Measurements from ENCODE around the gene IRX5.

IRX5 gene

DNA sequence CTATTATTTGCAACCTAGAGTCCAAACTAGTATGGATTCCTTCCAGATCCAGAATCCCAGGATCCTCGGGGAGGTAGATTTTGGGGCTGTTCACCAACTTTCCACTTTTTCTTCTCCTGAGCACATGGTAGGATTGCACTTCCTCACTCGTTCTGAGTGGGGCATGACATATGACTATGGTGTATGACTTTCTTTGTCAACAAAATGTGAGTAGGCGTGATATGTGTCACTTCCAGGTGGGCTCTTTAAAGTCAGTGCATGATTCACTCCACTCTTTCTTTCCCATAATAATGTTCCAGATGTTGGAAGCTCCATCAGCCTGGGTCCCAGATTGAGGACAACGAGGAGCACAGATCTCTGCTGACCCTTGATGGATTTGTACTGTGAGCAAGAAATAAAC is 21.5 kb downstream of the IRX5 start:
- no peak for DNase-seq (ENCODE audit: low spot score)

GRCh38 chr16:54953461-54953860 is 22.8 kb downstream of the IRX5 start:
- DNase-seq (ENCODE audit: low spot score): no peak

DNA sequence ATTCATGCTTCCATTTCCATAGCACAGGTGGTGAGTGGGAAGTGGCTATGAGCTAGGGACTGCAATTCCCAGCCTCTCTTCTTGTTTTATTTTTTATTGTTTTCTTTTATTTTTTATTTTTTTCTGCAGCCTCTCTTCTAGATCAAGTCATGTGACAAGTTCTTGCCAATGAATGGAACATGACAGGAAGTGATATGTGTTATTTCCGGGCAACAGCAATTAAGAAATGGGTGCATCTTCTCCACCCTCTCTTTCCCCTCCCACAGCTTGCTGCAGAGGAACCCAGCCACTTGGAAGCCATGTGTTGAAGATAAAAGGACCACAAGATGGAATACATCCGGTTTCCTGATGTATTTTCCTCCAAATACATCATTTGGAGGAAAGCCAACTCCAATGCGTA is 23.6 kb downstream of the IRX5 start:
- no peak for DNase-seq (ENCODE audit: low spot score)

DNA sequence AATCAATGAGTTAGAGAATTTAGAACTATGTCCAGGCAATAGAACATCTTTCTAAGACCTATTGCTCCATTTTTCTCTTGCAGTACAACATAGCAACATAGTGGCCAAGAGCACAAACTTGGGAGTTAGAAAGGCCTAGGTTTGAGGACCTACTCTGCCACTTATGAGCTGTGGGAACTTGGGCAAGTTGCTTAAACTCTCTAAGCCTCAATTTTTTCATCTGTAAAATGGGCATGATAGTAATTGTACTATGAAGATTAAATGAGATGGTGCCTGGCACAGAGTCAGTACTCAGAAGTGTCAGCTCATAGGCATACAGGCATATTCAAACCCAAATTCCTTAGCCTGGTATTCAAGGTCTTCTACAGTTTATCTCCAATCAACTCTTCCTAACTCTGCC is 25.1 kb downstream of the IRX5 start:
- no peak for DNase-seq (ENCODE audit: low spot score)

- DNase-seq (ENCODE audit: low spot score): peak; percentile 33
Measured at GRCh38 chr16:54957403-54958166, 26.9 kb downstream of the IRX5 start.

- DNase-seq (ENCODE audit: low spot score): no peak
Measured at GRCh38 chr16:54962045-54962444, 31.4 kb downstream of the IRX5 start.

DNA sequence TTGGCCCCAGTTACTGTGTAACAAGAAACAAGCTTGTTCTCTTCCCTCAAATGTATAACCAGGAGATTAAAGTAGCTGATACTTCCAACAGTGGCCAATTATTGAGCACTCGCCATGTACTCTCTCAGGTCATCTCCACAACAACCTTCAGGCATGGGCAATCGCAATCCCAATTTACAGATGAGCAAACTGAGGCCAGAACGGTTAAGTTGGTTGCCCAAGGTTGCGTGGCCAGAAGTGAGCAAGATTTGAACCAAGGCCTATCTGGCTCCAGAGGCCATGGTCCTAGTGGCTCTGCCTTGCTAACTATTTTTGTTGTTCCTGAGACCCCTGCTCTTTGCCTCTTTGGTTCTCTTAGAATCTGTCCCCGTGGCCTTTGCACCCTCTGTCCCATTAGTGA is 33.6 kb downstream of the IRX5 start:
- no peak for DNase-seq (ENCODE audit: low spot score)

GRCh38 chr16:54965464-54965863 is 34.8 kb downstream of the IRX5 start:
- no peak for DNase-seq (ENCODE audit: low spot score)

- DNase-seq (ENCODE audit: low spot score): no peak
Measured at GRCh38 chr16:54968011-54968410, 37.3 kb downstream of the IRX5 start.

- DNase-seq (ENCODE audit: low spot score): no peak
Measured at GRCh38 chr16:54968784-54969183, 38.1 kb downstream of the IRX5 start.

GRCh38 chr16:54970016-54970415 is 39.4 kb downstream of the IRX5 start:
- DNase-seq (ENCODE audit: low spot score): no peak

GRCh38 chr16:54974367-54974766 is 43.7 kb downstream of the IRX5 start:
- no peak for DNase-seq (ENCODE audit: low spot score)

GRCh38 chr16:54976651-54977200 is 46.1 kb downstream of the IRX5 start:
- no peak for DNase-seq (ENCODE audit: low spot score)

DNA sequence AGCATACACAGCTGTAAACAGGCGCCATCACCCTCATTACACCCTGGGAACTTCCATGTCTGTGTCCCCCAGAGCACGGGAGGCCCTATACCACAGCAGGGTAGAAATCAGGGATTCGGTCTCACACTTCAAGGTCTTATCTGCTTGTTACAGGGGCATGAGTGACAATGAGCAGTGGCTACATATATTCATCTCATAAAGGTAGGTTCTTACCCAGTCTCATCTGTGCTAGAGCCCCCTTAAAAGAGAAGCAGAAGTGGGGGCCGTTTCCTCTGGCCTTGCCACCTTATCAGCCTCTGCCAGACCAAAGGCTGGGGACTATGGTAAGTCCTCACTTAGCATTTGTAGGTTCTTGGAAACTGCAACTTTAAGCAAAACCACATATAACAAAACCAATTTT is 46.5 kb downstream of the IRX5 start:
- no peak for DNase-seq (ENCODE audit: low spot score)

- no peak for DNase-seq (ENCODE audit: low spot score)
Measured at GRCh38 chr16:54980821-54981220, 50.2 kb downstream of the IRX5 start.
